ENCODE data around the gene FAM180B.

GRCh38 chr11:47558695-47559094 is 27.8 kb upstream of the FAM180B start:
- TF ChIP-seq EZH2 (IDR thresholded peaks at IDR 0.05) (no peak), POLR2AphosphoS5 (IDR thresholded peaks at IDR 0.05; ENCODE audit: borderline replicate concordance, low read depth, low read length) (no peak), FOXP2 (optimal IDR thresholded peaks at IDR 0.05; ENCODE audit: control extremely low read depth, extremely low read length, insufficient read depth) (no peak)
